HG03045 (cell line): ENCODE measurements around the gene MCTP1.

Experiments
- ATAC-seq: cut with Tn5 transposase; IDR thresholded peaks from one replicate; pipeline ENCODE4 v1.9.1; 2021; ENCODE audit warnings: mild to moderate bottlenecking, moderate library complexity; ENCODE audit not compliant: unreplicated experiment

MCTP1 gene

GRCh38 chr5:94778732-94779131, 506.2 kb downstream of the MCTP1 start:
- ATAC-seq: no peak

DNA sequence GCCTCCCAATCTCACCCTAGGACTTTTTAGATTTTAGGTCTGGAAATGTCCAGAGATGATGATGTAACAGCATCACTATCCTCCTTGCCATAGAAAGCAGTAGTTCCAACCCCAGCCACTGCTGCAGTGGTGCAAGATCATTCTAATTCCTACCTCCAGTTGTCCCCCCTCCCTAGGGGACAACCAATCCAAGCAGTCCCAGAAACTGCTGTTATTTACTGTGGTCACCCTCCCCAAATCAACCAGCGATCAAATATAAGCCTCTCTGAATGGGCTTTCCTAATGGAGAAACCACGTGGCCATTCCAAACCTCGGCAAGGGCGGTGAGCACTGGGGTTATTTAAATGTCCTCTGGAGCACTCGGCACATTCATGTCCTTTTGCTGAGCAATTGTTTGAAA, 506.6 kb downstream of the MCTP1 start:
- ATAC-seq: no peak

- ATAC-seq: no peak
These were observed 507.6 kb downstream of the MCTP1 start for GRCh38 chr5:94777056-94777880.

DNA sequence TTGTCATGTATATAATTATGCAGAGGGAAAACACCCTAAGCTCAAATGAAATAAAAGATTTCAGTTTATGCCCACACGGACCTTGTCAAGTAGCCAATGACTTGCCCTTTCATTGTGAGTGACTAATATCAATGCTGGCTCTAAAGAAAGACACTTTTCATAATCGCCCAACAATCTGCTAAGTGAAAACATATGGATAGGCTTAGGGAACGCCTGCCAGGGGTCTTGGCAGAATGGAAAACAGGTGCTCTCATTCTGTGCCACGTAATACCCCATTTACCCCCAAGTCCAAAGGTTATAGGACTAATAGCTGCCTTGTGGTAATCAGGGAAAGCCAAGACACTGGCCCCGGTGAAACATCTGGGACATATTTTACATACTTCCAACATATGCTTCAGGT, 508.7 kb downstream of the MCTP1 start:
- ATAC-seq: no peak

GRCh38 chr5:94775088-94775487, 509.8 kb downstream of the MCTP1 start:
- ATAC-seq: no peak

GRCh38 chr5:94771742-94772141, 513.2 kb downstream of the MCTP1 start:
- ATAC-seq: no peak

GRCh38 chr5:94769996-94770395, 514.9 kb downstream of the MCTP1 start:
- ATAC-seq: no peak

- ATAC-seq: no peak
These were observed 523.1 kb downstream of the MCTP1 start for GRCh38 chr5:94761786-94762185.

GRCh38 chr5:94761055-94761454, 523.8 kb downstream of the MCTP1 start:
- no peak for ATAC-seq

DNA sequence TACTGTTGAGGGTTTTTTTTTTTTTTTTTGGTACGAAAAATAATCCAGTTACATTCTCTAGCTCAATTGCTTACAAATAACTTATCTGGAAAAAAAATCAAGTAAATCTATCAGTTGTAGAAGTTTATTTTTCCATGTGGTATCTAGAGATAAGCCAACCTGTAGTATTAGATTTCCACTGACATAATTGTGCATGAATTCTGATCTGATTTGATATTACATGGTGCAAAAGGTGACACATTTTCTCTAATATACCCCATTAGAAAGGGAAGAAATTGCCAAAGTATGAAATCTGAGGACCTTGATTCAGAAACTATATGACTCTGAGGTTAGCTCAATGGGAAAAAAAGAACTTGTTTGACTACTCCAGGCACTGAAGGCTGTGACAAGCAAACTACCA, 524.9 kb downstream of the MCTP1 start:
- no peak for ATAC-seq

DNA sequence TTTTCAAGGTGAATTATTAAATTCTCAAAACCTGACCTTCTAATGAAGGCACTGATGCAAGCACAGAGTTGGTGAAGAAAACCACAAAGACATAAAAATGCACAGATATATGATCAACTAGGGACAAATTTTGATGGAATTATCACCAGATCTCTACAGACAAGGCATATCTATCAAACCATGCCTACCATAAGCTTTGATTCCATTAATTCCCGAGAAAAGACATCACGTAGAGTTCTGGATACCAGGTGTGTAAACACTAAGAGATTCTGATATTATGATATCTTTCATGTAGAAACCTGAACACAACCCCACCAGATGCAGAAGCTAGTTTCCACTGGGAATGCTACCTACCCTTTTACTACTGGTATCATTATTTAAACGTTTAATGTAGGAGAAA, 525.9 kb downstream of the MCTP1 start:
- no peak for ATAC-seq

GRCh38 chr5:94754824-94755223, 530.1 kb downstream of the MCTP1 start:
- no peak for ATAC-seq

DNA sequence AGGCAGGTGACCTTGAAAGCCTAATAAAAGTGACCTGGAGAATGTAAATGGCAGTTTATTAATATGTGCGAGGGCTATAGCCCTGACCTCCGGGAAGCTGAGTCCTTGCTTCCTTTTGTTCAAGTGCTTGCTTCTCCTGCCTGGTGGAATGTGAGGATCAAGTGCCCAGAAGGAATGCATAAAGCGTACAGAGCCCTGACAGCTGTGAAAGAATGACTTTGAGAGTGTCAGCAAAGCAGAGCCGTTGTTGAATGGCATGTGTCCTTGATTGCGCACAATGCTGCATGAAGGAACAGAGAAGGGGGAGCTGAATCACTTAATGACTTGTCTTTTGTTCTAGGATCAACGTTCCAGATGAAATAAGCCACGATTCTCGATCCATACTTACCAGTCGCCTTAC, 533.4 kb downstream of the MCTP1 start:
- no peak for ATAC-seq

GRCh38 chr5:94750681-94751080, 534.2 kb downstream of the MCTP1 start:
- no peak for ATAC-seq

GRCh38 chr5:94749042-94749441, 535.9 kb downstream of the MCTP1 start:
- no peak for ATAC-seq

DNA sequence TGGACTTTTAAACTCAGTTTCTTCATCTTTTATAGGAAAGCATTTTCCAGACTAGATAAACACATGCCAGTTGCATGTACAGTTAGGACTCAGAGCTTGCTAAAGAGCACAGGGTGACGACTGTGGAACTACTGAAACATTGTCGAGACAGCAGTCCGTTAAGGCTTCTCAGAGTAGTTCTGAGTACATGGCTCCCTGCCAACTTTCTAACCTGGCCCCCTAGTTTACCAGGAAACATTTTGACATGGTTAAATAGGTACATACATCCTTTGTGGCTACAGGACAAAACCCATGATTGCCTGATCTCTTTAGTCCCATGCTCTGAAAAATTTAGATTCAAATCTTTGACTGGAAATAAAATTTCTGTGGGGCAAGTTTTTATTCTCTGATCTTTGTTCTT, 536.7 kb downstream of the MCTP1 start:
- no peak for ATAC-seq

DNA sequence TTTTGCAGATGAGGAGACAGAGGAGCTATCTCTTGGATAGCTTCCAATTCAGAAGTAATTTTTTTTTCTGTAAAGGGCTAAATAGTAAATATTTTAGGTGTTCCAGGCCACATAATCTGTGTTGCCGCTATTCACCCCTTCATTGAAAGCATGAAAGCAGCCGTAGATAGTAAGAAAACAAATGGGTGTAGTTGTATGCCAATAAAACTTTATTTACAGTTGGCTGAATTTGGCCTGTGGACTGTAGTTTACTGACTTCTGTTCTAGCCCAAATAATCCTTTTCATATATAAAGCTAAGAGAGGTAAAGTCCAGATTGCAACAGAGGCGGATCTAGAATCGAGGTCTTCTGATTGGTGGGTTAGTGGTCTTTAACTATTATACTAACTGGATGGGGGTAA, 537.5 kb downstream of the MCTP1 start:
- no peak for ATAC-seq

GRCh38 chr5:94746731-94747124, 538.2 kb downstream of the MCTP1 start:
- no peak for ATAC-seq

GRCh38 chr5:94745786-94746730, 538.8 kb downstream of the MCTP1 start:
- peak; percentile 70 for ATAC-seq

DNA sequence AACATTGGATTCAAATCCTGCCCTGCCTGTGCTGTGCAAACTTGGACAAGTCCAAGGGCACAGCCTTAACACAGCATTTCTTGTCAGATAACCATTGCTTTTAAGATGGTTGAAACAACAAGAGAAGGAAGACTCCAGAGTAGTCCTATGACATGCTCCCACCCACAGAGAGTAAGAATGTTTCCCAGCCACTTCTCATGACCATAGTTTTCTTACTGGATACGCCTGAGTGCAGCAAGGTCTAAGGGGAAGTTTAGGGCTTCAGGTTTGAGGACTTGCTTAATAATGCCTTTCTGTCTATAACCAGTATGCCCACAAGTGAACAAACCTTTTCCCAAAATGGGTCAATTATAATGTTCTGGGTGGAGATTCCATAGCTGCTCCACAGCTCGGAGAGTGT, 540.0 kb downstream of the MCTP1 start:
- ATAC-seq: no peak

DNA sequence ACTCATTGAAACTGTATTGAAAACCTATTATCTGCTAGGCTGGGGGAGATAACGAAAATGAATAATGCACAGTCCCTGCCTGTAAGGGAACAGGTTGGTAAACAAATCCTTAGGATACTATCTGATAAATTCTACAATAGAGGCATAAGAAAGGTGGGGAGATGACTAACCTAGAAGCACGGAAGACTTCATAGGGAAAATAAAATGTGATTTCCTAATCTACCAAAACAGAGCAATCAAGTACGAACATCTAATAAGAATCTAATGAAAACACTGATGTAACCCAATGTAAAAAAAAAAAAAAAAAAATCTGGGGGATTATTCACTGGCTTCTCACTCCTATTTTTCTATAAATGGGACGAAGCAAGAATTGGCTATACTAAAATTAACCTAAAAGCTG, 542.0 kb downstream of the MCTP1 start:
- ATAC-seq: no peak

DNA sequence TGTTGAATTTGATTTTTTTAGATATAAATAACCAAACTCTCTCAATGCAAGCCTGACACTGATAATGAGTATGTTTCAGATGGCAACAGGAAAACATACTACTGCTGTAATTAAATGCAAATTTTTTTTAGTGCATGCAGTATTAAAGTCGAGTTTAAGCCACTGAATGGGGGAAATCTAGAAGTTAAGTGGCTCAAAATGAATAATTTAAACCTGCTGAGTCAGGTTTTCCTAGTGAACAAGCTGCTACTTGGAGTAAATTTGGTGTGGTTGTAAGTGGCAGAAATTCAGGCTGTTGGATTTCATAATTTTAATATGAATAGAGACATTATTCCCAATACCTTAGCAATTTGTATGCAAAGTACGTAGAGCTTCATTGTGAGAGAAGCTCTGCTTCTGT, 544.6 kb downstream of the MCTP1 start:
- ATAC-seq: no peak
